Fibroblast of the aortic adventitia (primary cell): ENCODE data around the gene SARS2. TPM values are rescaled to one million over a fixed set of nuclear protein-coding genes. Genes with fewer than 3 reads are reported as not detected.

Experiments
- DNase-seq: peaks from one replicate; pipeline ENCODE4 v3.0.0-alpha.2; 2010; ENCODE audit warnings: low read depth
- H3K4me3 ChIP-seq: 2 replicates; pipeline ENCODE4 v1.5.1; 2011; ENCODE audit warnings: low read depth, mild to moderate bottlenecking, control low read depth, low read length, moderate library complexity
- total RNA-seq: library from RNA; depleted of rRNA; stranded (reverse); fragments of >200 nt; gene quantifications from 2 replicates; pipeline ENCODE4 v1.2.3, GENCODE V29; 2012; ENCODE audit warnings: low replicate concordance
- TF ChIP-seq, protein P1 (sequence below): IDR thresholded peaks from 2 replicates; pipeline ENCODE4 v1.5.1; 2011; ENCODE audit warnings: mild to moderate bottlenecking, low read length, control low read depth, inconsistent platforms; ENCODE audit not compliant: insufficient read depth

Gene SARS2
- total RNA-seq, 1 donor, result 15.5 TPM

DNA sequence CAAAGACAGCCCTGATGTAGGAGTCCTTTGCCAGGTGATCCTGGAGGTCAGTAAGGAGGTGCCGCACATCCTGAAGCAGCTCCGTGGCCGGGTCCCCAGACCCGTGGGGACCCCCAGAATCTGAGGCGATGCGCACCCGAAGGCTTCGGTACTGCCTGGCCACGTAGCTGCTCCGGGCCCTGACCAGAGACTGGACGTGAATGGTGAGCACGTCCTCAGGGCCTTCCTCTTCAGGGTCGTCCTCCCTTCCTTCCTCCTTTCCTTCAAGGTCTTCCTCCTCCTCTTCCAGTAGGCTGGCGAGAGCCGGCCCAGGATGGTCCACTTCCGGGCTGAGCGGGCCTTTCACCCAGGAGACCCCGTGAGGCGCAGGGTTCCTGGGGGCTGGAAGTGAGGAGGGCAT lies 60.0 kb downstream of the SARS2 start:
- DNase-seq, result no peak

DNA sequence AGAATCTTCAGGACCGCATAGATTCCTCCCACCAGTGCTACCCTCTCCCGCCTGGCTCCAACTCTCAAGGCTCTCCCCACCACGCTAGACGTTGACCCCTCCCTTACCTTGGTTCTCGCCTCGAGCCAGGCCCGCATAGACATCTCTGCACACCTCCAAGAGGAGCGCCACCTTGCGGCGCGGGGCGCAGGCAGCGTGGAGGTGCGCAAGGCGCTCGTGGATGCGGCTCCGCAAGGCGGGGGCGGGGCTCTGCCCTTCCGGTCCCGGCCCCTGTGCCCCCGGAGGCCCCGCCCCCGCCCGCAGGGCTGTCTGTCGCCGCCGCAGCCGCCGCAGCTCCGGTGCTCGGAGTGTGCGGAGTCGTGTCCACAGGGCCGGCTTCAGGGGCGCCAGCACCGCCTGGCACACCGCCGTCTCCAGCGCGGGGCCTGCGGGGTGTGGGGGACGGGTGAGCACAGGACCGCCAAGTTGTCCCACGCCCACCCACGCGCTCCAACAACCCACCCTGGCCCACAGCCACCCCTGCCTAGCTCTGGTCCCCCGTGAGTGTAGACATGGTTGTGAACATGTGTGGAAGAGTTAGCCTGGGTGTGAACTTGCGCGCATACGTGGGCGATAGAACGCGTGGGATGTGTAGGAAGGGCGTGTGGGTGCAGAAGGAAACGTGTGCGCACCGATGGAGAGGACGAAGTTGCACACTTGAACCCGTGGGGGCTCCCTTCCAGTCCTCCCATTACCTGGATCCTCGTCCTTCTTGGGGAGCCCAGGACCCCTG lies 60.5 kb downstream of the SARS2 start:
- TF ChIP-seq, protein P1, sequence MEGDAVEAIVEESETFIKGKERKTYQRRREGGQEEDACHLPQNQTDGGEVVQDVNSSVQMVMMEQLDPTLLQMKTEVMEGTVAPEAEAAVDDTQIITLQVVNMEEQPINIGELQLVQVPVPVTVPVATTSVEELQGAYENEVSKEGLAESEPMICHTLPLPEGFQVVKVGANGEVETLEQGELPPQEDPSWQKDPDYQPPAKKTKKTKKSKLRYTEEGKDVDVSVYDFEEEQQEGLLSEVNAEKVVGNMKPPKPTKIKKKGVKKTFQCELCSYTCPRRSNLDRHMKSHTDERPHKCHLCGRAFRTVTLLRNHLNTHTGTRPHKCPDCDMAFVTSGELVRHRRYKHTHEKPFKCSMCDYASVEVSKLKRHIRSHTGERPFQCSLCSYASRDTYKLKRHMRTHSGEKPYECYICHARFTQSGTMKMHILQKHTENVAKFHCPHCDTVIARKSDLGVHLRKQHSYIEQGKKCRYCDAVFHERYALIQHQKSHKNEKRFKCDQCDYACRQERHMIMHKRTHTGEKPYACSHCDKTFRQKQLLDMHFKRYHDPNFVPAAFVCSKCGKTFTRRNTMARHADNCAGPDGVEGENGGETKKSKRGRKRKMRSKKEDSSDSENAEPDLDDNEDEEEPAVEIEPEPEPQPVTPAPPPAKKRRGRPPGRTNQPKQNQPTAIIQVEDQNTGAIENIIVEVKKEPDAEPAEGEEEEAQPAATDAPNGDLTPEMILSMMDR, result peak; percentile 77
- peak overlapping the region; percentile 60 for H3K4me3 ChIP-seq
- DNase-seq, result peak; percentile 55

More for the DNA sequence above, 60.0 kb downstream of the SARS2 start:
- TF ChIP-seq, protein P1, result no peak
- no peak overlapping the region for H3K4me3 ChIP-seq

DNA sequence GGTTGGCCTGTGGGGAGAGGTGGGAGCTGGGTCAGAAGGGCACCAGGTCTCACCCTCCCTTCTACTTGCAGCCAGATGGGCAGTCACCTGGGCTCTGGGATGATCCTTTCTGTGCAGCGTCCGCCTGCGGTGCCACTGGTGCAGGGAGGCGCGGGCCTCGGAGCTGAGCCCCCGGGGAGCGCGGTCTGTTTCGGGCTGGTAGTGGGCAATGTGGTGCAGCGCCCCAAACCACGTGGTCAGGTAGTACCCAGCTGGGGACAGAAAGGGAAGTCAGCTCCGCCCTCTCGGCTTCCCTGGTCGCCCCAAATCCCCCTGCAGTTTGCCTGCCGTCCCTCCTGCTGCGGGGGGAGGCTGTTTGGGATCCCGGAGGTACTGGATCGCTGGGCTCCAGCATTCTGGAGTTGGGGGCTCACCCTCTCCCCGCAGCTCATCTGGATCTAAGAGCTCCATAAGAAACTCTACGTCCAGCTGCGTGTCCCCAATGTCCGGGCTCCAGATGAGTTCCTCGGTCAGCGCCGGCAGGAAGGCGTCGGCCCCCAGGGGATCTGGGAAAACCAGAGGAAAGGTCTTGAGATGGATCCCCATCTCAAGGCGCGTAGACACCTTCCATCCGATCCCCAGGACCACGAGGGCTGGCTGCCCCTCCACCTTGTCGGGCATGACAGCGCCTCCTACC lies 61.3 kb downstream of the SARS2 start:
- TF ChIP-seq, protein P1, result no peak
- peak overlapping the region; percentile 60 for H3K4me3 ChIP-seq
- DNase-seq, result no peak

DNA sequence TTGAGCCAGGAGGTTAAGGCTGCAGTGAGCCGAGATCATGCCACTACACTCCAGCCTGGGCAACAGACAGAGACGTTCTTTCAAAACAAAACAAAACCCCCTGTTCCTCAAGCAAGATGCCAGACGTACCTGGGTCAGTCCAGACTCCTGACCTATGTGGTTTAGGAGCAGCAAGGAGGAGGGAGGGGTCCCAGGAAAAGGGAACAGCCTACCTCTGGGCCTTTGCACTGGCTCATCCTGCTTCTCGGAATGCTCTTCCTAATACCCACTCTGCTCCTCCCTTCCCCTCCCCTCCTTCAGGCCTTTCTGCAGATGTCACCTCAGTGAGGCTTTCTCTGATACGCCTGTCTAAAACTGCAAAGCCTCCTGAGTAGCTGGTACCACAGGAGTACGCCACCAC lies 62.0 kb downstream of the SARS2 start:
- TF ChIP-seq, protein P1, result no peak
- no peak for DNase-seq
- H3K4me3 ChIP-seq, result no peak overlapping the region

DNA sequence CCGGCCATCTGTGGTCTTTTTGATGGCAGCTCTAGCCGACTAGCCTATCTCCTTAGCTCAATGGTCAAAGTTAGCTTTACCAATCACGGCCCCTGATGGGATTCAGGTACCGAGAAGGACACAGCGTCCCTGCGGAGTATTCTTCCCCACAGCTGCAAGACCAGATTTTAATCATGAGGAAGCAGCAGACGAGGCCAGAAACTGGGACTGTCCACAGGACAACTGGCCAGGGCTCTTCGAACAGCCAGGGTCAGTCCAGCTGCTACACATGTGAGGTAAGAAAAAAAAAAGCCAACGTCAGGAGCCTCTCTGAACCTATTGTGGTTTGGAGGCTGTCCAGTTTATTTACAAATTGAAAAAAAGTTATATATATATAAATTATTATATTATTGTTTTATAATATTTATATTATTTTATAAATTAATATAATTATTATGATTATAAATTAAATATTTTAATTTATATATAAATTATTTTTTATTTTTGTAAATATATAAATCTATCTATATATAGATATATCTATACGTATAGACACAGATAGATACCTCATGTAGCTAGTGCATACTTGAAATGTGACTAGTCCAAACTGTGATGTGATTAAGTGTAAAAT lies 63.3 kb downstream of the SARS2 start:
- TF ChIP-seq, protein P1, result no peak
- DNase-seq, result no peak
- no peak overlapping the region for H3K4me3 ChIP-seq

Other genes starting within 250 kb of the SARS2 start
- gene CAPN12, start 186.3 kb downstream of the SARS2 start, total RNA-seq, result 0.18 TPM in 1 of 2 replicates, not detected in the other
- gene LGALS7, start 157.2 kb downstream of the SARS2 start, total RNA-seq, result 0.72 TPM in 1 of 2 replicates, not detected in the other
- gene LGALS7B, start 141.6 kb downstream of the SARS2 start, total RNA-seq, result not detected in 2 replicates
- 0.82 TPM in 1 of 2 replicates, not detected in the other for gene LGALS4, start 117.8 kb downstream of the SARS2 start, total RNA-seq
- 22.0 and 27.1 TPM in 2 replicates for gene ECH1, start 99.0 kb downstream of the SARS2 start, total RNA-seq
- gene HNRNPL, start 80.8 kb downstream of the SARS2 start, total RNA-seq, result 122 and 254 TPM in 2 replicates
- gene RINL, start 52.5 kb downstream of the SARS2 start, total RNA-seq, result 0.81 and 1.3 TPM in 2 replicates
- 44.9 and 53.8 TPM in 2 replicates for gene SIRT2, start 31.1 kb downstream of the SARS2 start, total RNA-seq
- gene NFKBIB, start 30.8 kb downstream of the SARS2 start, total RNA-seq, result 8.0 and 11.0 TPM in 2 replicates
- gene CCER2, start 18.6 kb downstream of the SARS2 start, total RNA-seq, result not detected in 2 replicates
- 11.6 and 20.2 TPM in 2 replicates for gene MRPS12, start 181 bp upstream of the SARS2 start, total RNA-seq
- 22.9 and 56.3 TPM in 2 replicates for gene FBXO17, start 45.0 kb upstream of the SARS2 start, total RNA-seq
- gene FBXO27, start 101.8 kb upstream of the SARS2 start, total RNA-seq, result 7.2 and 17.8 TPM in 2 replicates
- gene ACP7, start 153.6 kb upstream of the SARS2 start, total RNA-seq, result 0.45 TPM in 1 of 2 replicates, not detected in the other
- gene PAK4, start 195.0 kb upstream of the SARS2 start, total RNA-seq, result 7.6 and 9.0 TPM in 2 replicates